GM21526 (cell line): ENCODE measurements around the gene PFDN1.

Experiments used
- ATAC-seq: cut with Tn5 transposase; IDR thresholded peaks from one replicate; pipeline ENCODE4 v1.9.1; 2021; ENCODE audit warnings: moderate library complexity; ENCODE audit not compliant: unreplicated experiment, low FRiP score

Gene PFDN1

DNA sequence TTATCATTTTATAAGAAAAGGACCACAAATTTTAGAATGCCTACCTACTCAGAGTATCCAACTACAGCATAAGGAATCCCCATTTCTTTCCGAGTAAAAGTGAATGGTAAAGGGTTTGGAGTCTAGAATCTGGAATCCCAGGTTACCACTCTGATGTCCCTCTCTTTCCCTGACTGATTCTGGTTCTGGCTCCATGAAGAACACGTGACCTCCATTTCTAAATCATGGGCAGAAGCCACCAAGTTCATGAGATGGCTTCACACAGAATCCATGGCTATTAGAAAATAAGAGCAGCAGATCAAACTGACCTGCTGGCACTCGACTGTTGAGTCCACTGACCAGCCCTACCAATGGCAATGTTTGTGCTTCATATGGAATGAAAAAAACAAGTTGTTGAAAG is 40.7 kb downstream of the PFDN1 start:
- ATAC-seq: no peak

DNA sequence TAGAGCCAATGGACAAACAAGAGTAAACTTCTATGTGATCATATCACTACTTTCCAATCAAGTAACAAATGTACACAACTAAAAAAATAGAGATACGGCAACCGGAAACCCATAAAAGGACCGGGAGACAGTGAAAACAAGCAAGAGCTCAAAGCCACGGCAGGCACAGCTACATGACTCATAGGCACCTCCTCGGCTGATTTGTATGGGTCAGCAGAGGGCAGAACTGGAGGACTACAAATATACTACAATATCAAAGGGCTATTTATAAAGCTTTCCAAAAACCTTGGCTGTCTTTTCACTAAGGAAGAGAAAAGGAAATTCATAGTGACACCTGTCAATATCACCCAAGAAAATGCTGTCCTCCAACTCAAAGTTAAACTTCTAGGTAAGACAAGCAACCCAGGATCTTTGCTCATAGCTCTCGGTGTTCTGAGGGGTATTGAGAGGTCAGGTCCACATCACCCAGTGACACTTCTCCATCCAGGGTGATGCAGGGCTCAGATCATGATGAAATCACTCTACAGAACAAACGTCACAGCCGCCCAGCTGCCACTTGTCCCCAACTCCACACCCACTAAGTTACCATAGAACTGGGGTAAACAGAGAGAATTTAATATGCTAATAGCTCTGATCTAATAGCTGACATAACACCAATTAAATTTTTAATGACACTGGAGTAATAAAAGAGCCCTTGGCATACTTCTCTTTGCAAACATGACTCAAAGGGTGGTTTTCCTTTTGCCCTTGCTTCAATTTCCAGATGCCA is 41.3 kb downstream of the PFDN1 start:
- no peak for ATAC-seq

DNA sequence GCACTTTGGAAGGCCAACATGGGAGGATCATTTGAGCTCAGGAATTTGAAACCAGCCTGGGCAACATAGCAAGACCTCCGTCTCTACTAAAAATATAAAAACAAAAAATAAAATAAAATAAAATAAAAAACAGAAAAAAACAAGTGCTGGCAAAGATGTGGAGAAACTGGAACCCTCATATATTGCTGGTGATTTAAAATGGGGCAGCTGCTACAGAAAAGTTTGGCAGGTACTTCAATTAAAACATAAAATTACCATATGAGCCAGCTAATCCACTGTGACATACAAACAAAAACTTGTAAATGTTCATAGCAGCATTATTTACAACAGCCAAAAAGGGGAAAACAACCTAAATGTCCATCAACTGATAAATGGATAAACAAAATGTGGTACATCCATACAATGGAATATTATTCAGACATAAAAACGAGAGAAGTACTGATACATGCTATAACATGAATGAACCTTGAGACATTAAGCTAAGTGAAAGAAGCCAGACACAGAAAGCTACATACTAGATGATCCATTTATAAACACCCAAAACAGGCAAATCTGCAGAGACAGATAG is 42.7 kb downstream of the PFDN1 start:
- no peak for ATAC-seq

DNA sequence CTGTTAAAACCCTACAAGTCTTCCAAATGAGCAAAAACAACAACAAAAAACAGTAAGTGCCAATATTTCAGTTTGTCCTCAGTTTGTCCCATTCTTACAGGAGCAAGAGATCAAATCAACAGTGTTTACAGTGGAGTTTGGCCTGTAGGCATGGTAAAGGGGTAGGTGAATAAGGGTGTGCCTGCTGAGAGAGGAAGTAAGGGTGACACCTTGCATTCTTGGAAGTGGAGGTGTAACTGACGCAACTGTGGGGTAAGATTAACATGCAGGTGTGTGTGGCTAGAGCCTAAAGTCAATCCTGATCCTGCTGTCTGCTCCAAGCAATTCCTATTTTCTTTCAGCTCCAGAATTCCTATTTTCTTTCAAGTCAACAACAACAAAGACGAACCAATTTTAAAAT is 43.4 kb downstream of the PFDN1 start:
- ATAC-seq: no peak

DNA sequence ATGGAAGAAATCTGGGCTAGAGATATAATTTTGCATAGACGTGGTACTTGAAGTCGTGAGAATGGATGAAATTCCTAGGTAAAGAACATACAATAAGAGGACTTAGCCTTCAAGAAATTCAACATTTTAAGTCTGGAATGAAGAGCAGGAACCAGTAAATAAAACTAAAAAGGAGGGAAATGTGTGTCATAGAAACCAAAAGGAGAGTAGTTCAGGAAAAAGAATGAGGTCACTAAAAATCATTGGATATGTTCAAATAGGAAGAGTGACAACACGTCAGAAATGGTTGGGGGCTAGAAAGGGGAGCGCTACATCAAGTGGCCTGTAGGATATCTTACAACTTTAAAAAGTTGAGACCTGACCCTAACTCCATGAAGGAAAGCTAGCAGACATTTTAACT is 44.0 kb downstream of the PFDN1 start:
- no peak for ATAC-seq

DNA sequence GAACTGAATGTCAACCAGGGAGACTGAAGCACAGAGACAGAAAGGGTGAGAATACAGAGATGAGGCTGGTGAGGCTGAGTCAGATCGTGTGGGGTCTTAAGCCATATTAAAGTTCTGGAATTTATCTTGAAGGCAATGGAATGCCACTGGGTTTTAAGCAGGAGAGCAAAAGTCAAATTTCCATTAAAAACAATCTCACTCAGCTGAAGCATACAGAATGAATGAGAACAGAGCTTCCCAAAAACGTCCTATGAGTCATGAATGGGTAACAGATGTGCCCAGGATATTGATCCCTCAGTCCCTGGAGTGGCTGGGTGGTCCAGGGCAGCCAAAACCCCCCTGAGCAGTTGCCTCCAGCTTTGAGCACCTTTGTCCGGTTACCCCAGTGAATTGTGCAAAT is 44.9 kb downstream of the PFDN1 start:
- ATAC-seq: no peak

DNA sequence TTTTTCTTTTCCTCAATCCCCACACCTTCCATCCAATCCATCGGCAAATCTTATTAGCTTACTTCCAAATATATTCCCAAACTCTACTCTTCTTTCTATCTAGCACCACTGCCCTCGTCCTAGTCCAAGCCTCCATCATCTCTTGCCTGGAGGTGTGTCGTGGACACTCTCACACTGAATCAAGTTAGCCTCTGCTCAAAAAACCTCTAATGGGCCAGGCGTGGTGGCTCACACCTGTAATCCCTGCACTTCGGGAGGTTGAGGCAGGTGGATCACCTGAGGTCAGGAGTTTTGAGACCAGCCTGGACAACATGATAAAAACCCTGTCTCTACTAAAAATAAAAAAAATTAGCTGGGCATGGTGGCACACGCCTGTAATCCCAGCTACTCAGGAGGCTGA is 46.2 kb downstream of the PFDN1 start:
- no peak for ATAC-seq

DNA sequence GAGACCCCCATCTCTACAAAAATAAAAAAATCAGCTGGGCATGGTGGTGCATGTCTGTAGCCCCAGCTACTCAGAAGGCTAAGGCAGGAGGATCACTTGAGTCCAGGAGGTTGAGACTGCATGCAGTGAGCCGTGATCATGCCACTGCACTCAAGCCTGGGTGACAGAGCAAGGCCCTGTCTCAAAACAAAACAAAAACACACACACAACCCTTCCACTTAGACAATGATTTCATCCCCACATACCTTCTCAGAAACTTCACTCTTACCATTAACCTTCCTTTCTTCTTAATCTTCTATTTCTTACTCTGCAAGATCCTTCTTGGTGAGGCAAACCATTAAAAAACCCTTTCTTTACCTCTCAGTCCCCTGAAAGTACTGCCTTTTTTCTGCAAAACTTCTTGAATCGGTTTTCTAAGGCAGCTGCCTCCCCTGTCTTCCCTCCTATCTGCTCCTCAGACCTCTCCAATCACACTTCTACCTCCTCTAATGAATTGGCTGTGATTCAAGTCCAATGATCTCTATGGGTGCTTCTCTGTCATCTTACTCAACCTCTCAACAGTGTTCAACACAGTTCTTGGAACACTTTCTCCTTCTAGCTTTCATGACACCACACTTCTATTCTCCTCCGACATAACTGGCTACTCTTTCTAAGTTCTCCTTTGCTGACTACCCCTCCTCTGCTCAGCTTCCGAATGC is 47.3 kb downstream of the PFDN1 start:
- no peak for ATAC-seq

DNA sequence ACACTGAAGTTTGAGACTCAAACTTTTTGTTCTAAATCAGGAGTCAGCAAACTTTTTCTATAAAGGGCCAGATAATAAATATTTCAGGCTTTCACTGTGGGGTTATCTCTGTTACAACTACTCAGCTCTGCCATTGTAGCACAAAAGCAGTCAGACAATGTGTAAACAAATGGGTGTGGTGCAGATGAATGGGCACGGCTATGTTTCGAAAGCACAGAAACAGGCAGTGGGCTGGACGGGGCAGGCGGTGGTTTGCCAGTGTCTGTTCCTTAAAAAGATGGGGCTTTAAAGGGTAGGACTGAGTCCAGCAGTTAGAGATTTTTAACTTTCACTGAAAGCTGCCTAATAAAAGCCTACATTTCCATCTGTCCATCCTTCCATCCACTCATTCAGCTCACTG is 48.9 kb downstream of the PFDN1 start:
- ATAC-seq: no peak

DNA sequence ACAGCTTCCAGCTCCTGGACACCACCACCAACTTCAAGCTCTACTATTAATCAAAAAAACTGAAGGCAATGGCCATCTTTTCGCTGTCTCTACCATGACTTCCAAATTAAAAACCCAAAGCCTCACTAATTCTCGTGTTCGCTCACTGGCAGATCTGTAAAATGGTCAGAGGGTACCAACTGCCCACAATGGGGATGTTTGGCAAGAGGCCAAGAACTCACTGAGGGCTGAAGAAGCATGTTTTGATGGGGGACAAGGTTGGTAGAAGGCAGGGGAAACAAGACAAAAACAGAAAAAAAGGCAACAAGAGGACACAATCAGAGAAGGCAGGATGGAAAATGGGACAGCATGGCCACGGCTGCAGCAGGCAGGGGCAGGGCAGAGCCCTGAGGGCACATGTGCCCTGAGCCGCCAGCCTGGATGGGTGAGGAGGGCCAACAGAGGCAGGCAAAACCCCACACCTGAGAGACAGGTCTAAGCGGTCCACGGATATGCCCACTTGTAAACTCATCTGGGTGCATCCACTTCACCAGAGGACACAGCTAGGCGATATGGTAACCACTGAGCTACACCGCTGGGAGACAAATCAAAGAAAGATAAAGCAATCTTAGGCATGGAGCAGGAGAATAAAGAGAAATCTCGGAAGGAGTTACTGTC is 50.3 kb downstream of the PFDN1 start:
- ATAC-seq: no peak

DNA sequence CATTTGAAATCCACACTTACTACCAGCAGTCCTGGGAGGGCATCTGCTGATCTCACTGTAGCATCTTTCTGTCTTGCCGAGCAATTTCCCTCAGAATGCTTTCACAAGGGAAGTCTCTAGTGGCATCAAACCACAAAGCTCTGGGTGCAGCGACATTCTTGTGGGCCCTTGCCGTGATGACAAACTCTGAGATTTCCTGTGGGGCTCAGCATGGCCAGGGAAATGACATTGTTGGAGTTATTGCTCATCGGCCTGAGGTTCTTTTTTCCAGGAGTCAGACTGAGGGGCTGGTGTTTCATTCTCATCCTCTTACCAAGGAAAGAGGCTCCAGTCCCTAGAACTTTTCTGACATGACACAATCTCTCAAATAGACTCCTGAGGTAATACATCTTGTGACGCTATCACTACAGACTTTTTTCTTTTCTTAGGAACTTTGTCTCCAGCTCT is 51.4 kb downstream of the PFDN1 start:
- no peak for ATAC-seq

DNA sequence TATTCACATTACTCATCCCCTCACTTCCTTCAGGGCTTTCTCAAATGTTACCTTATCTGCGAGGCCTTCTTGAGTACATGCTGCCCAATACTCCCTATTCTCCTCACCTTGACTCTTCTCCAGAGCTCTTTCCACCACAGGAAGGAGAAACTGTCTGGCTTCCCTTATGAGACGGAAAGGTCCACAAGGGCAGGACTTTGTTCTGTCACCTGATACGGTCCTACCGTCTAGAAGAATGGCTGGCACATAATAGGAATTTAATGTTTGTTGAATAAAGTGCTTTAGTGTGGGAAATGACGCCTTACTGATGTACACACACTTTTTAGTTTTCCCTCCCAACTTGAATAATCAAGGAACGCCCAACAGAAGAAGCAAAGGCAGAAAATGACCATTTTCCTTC is 52.5 kb downstream of the PFDN1 start:
- ATAC-seq: no peak

DNA sequence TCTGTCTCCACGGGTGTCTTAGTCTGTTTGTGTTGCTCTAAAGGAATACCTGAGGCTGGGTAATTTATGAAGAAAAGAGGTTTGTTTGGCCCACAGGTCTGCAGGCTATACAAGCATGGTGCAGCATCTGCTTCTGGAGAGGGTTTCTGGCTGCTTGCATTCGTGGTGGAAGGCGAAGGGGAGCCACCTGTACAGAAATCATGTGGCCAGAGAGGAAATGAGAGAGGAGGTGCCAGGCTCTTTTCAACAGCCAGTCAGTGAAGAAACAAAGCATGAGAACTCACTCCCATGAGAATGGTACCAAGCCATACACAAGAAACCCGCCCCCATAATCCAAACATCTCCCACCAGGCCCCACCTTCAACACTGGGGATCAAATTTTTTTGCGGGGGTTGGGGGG is 53.4 kb downstream of the PFDN1 start:
- ATAC-seq: no peak

DNA sequence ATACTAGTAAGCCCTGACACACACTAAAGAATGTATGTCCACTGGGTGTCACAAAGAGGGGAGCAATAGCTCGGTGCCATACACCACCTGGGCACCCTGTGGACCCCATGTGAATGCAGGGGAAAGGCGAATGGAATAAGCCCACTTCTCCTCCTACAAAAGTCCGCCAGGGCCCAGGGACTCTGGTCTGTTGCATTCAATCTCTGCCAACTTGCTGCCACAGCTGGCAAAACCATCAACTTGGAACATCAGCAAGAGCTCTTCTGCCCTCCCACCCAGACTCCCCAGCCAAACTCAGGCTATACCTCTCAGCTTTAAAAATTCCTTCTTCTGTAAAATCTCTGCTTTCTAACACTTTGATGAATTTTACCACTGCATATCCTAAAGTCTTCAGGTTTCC is 54.5 kb downstream of the PFDN1 start:
- ATAC-seq: no peak

DNA sequence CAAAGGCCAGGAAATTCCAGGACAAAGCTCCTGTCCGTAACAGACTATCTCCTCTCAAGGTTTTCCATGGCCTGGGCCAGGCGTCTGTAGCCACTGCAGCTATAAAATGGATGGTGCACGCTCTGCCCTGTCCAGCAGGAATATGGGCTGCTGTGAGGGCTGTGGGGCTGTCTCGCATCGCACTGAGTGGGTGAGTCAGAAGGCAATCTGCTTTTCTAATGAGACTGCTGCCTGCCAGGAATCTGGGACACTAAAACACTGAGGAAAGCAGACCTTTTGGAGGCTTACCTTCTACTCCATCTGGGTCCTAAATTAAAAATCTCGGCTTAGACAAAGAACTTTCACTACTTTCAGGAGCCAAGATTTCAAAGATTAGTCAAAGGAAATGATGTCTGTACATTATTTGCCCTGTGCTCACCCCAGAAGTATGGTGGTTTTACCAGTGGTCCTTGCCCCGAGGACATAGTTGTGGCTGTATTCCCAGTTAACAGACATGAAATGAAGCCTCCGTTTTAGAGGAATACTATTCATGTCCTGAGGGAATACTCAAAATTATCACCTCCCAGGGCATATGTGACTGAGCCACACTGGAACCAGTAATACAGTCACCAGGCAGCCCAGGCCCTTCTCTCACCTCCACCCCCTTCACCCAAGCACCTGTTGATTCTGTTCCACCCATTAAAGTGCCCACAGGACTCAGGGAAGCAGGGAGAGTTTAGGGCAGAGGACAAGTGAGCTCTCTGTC is 56.4 kb downstream of the PFDN1 start:
- ATAC-seq: no peak

DNA sequence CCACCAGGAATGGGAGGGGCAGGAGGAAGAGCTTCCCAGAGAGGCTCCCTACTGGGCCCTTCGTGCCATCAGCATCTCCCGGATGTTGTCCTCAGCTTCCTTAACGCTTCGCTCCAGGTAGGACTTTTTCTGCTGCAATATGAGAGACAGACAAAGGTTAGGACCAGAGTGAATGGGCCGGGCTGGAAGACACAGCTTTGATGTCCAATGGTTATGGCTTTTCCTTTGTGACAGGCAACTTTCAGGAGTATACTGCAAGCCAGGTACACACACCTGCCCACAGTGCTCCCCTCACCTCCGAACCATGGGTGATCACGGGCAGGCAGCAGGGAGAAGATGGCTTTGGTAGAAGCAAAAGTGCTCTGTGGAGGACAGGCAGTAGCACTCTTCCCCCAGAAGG is 57.0 kb downstream of the PFDN1 start:
- no peak for ATAC-seq

DNA sequence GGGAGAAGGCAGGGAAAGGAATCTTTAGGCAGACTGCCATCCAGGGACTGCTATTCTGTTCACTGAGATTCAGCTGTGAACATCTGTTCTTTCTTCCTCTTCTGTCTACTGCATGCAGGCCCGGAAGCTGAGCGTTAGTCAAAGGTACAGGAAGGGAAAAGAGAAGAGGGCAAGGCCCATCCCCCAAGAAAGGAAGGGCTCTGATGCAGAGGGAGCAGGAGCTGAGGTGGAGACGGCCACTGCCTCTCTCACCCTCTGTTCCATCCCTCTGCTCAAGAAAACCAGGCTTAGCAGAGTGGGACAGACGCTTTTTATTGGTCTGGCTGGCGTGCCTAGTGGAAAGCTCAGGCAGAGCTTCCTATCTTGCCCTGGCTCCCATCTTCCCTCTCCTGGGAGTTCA is 57.6 kb downstream of the PFDN1 start:
- ATAC-seq: no peak

DNA sequence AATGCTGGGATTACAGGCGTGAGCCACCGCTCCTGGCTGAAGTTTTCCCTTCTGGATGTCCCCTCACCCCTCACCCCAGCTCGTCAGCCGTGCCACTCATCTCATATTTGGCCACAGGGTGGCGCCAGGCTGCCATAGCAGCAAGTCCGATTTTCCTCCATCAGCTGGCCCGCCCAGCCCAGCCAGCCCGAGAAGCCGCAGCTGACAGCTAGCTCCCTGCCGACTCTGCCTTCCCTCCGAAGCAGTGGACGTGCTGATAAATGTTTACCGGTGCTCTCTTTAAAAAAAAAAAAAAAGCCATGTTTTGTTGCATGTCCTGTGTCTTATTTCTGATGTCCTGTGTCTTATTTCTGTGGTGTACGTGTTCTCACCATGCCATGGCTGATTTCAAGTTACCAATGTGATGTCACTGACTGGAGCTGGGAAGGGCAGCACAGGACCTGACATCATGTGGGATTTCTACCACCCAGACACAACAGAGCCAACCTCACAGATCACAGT is 58.3 kb downstream of the PFDN1 start:
- peak; percentile 67 for ATAC-seq

DNA sequence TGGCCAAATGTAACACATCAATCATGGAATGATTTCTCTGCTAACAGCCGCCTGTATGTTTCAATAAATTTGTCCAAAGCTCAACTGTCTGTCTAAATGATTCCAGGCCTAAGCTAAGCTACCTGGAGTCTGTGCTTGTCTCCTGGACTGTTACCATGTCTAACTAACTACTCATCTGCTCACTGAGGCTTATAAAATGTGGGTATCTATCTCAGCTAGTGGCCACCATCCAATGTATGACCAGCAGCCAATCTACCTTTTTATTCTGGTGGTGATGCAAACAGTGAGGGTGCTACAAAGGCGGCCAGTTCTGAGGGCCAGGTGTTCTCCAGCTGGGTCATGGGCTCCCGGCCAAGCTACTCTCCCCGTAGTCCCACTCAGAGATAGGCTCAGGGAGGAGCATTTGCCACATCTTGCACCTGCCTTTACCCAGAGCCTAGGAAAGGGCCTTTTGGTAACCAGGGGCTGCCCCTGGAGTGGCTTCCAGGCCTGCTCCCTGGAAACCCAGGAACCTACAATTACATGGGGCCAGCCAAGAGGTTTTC is 59.1 kb downstream of the PFDN1 start:
- ATAC-seq: no peak

DNA sequence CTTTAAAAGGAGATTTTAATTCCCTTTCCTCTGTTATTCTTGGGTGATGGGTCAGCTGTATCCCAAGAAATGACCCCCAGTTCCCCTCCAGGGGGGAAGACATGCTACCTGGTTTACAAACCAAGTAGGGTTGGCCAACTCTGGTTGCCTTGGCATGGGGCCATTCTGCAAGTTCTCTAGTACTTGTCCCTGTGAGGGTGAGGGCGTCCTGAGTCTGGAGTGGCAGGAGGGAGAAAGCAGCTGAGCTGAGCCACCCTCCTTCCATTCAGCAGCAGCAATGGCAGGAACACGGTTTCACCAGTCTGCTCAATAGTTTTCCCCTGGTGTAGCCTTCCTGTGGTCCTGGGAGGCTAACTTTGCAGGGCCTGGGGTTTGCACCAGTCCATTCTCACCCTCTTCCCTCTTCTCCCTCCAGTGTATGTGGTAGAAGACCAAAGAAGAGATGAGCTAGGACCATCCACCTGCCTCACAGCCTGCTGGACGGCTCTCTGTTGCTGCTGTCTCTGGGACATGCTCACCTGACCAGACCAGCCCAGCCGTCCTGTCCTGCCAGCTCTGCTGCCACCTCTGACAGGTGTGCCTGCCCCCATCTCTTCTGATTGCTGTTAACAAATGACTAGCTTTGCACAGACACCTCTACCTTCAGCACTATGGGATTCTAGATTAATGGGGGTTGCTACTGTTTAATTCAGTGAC is 59.9 kb downstream of the PFDN1 start:
- no peak for ATAC-seq
